H9 (cell line): ENCODE data around the gene FFAR4. TPM values are rescaled to one million over a fixed set of nuclear protein-coding genes. Genes with fewer than 3 reads are reported as not detected.

Source experiments
- DNase-seq: peaks from one replicate; pipeline ENCODE4 v3.0.0-alpha.2; 2017
- H2AFZ ChIP-seq: one replicate; pipeline ENCODE4 v1.6.1; 2013; ENCODE audit warnings: mild to moderate bottlenecking, low read length, control low read depth, moderate library complexity
- H2AK5ac ChIP-seq: 2 replicates; pipeline ENCODE4 v1.6.1; 2013; ENCODE audit warnings: low read length, control low read depth, mixed read lengths; ENCODE audit not compliant: insufficient read length
- H2BK120ac ChIP-seq: one replicate; pipeline ENCODE4 v1.6.1; 2013; ENCODE audit warnings: low read depth, mild to moderate bottlenecking, low read length, control low read depth, inconsistent platforms; ENCODE audit not compliant: poor library complexity, severe bottlenecking
- H2BK12ac ChIP-seq: 2 replicates; pipeline ENCODE4 v1.6.1; 2013; ENCODE audit warnings: low read length, control low read depth, mixed read lengths, low read depth; ENCODE audit not compliant: insufficient read length
- H2BK15ac ChIP-seq: 2 replicates; pipeline ENCODE4 v1.6.1; 2013; ENCODE audit warnings: low read depth, low read length, control low read depth
- H2BK20ac ChIP-seq: one replicate; pipeline ENCODE4 v1.6.1; 2013; ENCODE audit warnings: low read depth, mild to moderate bottlenecking, low read length, control low read depth, inconsistent platforms; ENCODE audit not compliant: poor library complexity, severe bottlenecking
- H2BK5ac ChIP-seq: 2 replicates; pipeline ENCODE4 v1.6.1; 2013; ENCODE audit warnings: low read length, control low read depth, mixed read lengths; ENCODE audit not compliant: insufficient read length
- H3K14ac ChIP-seq: 2 replicates; pipeline ENCODE4 v1.6.1; 2013; ENCODE audit warnings: low read length, control low read depth; ENCODE audit not compliant: insufficient read depth
- H3K18ac ChIP-seq: 2 replicates; pipeline ENCODE4 v1.6.1; 2013; ENCODE audit warnings: low read depth, mild to moderate bottlenecking, mixed read lengths, low read length, control low read depth; ENCODE audit not compliant: insufficient read length
- H3K23ac ChIP-seq: 2 replicates; pipeline ENCODE4 v1.6.1; 2013; ENCODE audit warnings: low read length, control low read depth, mixed read lengths, low read depth; ENCODE audit not compliant: insufficient read length
- H3K23me2 ChIP-seq: 2 replicates; pipeline ENCODE4 v1.6.1; 2013; ENCODE audit warnings: low read depth, mild to moderate bottlenecking, mixed read lengths, low read length, control low read depth; ENCODE audit not compliant: insufficient read length, poor library complexity, severe bottlenecking
- H3K27ac ChIP-seq: 2 replicates; pipeline ENCODE4 v1.5.1; 2013; ENCODE audit warnings: low read length, control low read depth, mixed read lengths, low read depth; ENCODE audit not compliant: insufficient read length
- H3K27me3 ChIP-seq: 2 replicates; pipeline ENCODE4 v1.6.1; 2013; ENCODE audit warnings: low read length, control low read depth, inconsistent platforms; ENCODE audit not compliant: insufficient read depth
- H3K4ac ChIP-seq: 2 replicates; pipeline ENCODE4 v1.6.1; 2013; ENCODE audit warnings: low read depth, mild to moderate bottlenecking, control low read depth, inconsistent platforms, low read length, moderate library complexity
- H3K4me1 ChIP-seq: 2 replicates; pipeline ENCODE4 v1.6.1; 2013; ENCODE audit warnings: low read length, control low read depth, inconsistent platforms; ENCODE audit not compliant: insufficient read depth
- H3K4me2 ChIP-seq: 2 replicates; pipeline ENCODE4 v1.6.1; 2013; ENCODE audit warnings: low read length, control low read depth, mixed read lengths; ENCODE audit not compliant: insufficient read length, insufficient read depth
- H3K56ac ChIP-seq: 2 replicates; pipeline ENCODE4 v1.6.1; 2013; ENCODE audit warnings: low read depth, mild to moderate bottlenecking, mixed read lengths, low read length, control low read depth; ENCODE audit not compliant: insufficient read length
- H3K79me1 ChIP-seq: 2 replicates; pipeline ENCODE4 v1.6.1; 2013; ENCODE audit warnings: low read depth, mild to moderate bottlenecking, moderate library complexity, low read length, control low read depth, inconsistent platforms; ENCODE audit not compliant: insufficient read depth, poor library complexity, severe bottlenecking
- H3K79me2 ChIP-seq: 2 replicates; pipeline ENCODE4 v1.6.1; 2013; ENCODE audit warnings: low read length, control low read depth, inconsistent platforms; ENCODE audit not compliant: insufficient read depth
- H3K9ac ChIP-seq: 2 replicates; pipeline ENCODE4 v1.6.1; 2013; ENCODE audit warnings: low read length, control low read depth, mixed read lengths; ENCODE audit not compliant: insufficient read length; ENCODE audit errors: extremely low read depth
- H3K9me3 ChIP-seq: one replicate; pipeline ENCODE4 v1.6.1; 2013; ENCODE audit warnings: low read depth, low read length, inconsistent platforms; ENCODE audit not compliant: control insufficient read depth
- H3T11ph ChIP-seq: one replicate; pipeline ENCODE4 v1.6.1; 2013; ENCODE audit warnings: mild to moderate bottlenecking, low read length, control low read depth, inconsistent platforms
- H4K20me1 ChIP-seq: one replicate; pipeline ENCODE4 v1.6.1; 2013; ENCODE audit not compliant: control insufficient read depth, insufficient read length, insufficient read depth
- H4K5ac ChIP-seq: 2 replicates; pipeline ENCODE4 v1.6.1; 2013; ENCODE audit warnings: low read depth, mild to moderate bottlenecking, mixed read lengths, low read length, control low read depth; ENCODE audit not compliant: insufficient read length
- H4K8ac ChIP-seq: replicated peaks from 2 replicates; pipeline ENCODE4 v1.6.1; 2013; ENCODE audit warnings: low read length, control low read depth, mixed read lengths, low read depth; ENCODE audit not compliant: insufficient read length
- H4K91ac ChIP-seq: 2 replicates; pipeline ENCODE4 v1.6.1; 2013; ENCODE audit warnings: low read depth, mild to moderate bottlenecking, moderate library complexity, mixed read lengths, low read length, control low read depth; ENCODE audit not compliant: insufficient read length
- H3K27ac Mint-ChIP-seq, 3 experiments: 2 replicates in 2 of 3; 3 replicates in 1 of 3; pipeline ENCODE4 v1.8.0; 2020 to 2021; ENCODE audit warnings: mixed read lengths in 3 of 3, mild to moderate bottlenecking in 1 of 3, moderate library complexity in 1 of 3
- H3K27me3 Mint-ChIP-seq: 2 replicates; pipeline ENCODE4 v1.8.0; 2021; ENCODE audit warnings: low read depth, mild to moderate bottlenecking, moderate library complexity, mixed read lengths
- H3K36me3 Mint-ChIP-seq, 3 experiments: 2 replicates in 2 of 3; 3 replicates in 1 of 3; pipeline ENCODE4 v1.8.0; 2020 to 2021; ENCODE audit warnings: low read depth in 3 of 3, mixed read lengths in 3 of 3; ENCODE audit not compliant: insufficient read depth in 1 of 3
- H3K4me1 Mint-ChIP-seq, 2 experiments: 2 replicates each; pipeline ENCODE4 v1.8.0; 2020; ENCODE audit warnings: mixed read lengths in 2 of 2
- H3K4me3 Mint-ChIP-seq, 2 experiments: 2 replicates in 1 of 2; 3 replicates in 1 of 2; pipeline ENCODE4 v1.8.0; 2020 to 2021; ENCODE audit warnings: mild to moderate bottlenecking in 2 of 2, mixed read lengths in 2 of 2, moderate library complexity in 1 of 2
- H3K9me3 Mint-ChIP-seq, 2 experiments: 2 replicates in 1 of 2; 3 replicates in 1 of 2; pipeline ENCODE4 v1.8.0; 2020; ENCODE audit warnings: mild to moderate bottlenecking in 2 of 2, mixed read lengths in 2 of 2, moderate library complexity in 1 of 2
- WGBS: extraction: QIAGEN DNeasy Blood & Tissue Kit; methylation state at CpG from one replicate; pipeline ENCODE4 v1.1.7; 2013; ENCODE audit warnings: missing lambda C conversion rate, low lambda C conversion rate, mixed read lengths; ENCODE audit not compliant: insufficient read length; ENCODE audit errors: extremely low coverage; 5-methylcytosine and 5-hydroxymethylcytosine counted together
- total RNA-seq: library from RNA; stranded (reverse); gene quantifications from 2 replicates; pipeline ENCODE4 v1.2.1, GENCODE V29; 2021
- TF ChIP-seq, protein P1 (sequence below): fragments of 200-600 bp; sonication (generic); conservative IDR thresholded peaks from 3 replicates; pipeline ENCODE4 v1.8.0; 2021; ENCODE audit warnings: antibody characterized with exemption, mild to moderate bottlenecking

Gene FFAR4
- total RNA-seq, 1 experiment from 2014 or later: not detected

DNA sequence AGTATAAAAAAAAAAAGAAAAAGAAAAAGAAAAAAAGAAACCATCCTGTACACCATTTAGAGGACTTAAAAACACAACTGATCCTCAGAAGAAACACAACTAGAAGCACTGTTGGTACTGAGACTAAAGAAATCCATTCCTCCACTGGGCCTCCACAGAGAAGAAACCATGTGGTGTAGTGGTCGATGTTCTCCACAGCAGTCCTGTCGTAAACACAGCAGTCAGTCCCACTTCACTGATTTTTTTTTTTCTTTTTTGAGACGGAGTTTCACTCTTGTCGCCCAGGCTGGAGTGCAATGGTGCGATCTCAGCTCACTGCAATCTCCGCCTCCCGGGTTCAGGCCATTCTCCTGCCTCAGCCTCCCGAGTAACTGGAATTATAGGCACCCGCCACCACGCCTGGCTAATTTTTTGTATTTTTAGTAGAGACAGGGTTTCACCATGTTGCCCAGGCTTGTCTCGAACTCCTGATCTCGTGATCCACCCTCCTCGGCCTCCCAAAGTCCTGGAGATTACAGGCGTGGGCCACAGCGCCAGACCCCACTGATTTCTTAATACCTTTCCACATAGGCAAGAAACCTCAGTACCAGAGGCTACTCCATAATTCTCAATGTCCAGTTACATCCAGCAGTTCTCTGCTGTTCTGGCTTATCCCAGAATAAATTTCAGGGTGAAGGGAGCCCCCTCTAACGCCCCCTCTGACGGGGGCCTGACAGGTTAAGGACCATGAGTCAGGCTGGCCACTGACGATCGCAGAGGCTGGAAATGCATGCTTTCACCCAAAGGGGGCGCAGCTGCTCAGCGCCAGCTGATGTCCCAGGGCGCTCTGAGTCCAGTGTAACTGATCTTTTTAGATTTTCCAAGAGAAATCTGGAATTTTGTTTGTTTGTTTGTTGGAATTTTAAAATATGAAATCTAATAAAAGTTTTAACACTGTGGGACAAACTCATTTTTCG lies 24.8 kb upstream of the FFAR4 start:
- no peak overlapping the region for H4K91ac ChIP-seq
- no peak overlapping the region for H4K8ac ChIP-seq
- H3K36me3 Mint-ChIP-seq: no peaks in the 10 kb centered on the region
- H4K20me1 ChIP-seq: no peaks in the 10 kb centered on the region
- H3K9ac ChIP-seq: no peak overlapping the region
- peak overlapping the region in 1 of 2 experiments; percentile 28; a peak in 2 of 5 replicates for H3K4me3 Mint-ChIP-seq
- H3K27me3 Mint-ChIP-seq: peaks cover 61% of the 10 kb centered on the region
- H3K27ac ChIP-seq: no peak overlapping the region
- H3K27me3 ChIP-seq: no peaks in the 10 kb centered on the region
- H3K18ac ChIP-seq: no peak overlapping the region
- H3K79me1 ChIP-seq: no peaks in the 10 kb centered on the region
- no peak overlapping the region for H2BK12ac ChIP-seq
- H3K27ac Mint-ChIP-seq: no peak overlapping the region
- no peaks in the 10 kb centered on the region for H3K9me3 Mint-ChIP-seq
- peaks cover 3 to 5% of the 10 kb centered on the region in 2 experiments; a peak in 2 of 4 replicates for H3K4me1 Mint-ChIP-seq
- H3K79me2 ChIP-seq: no peaks in the 10 kb centered on the region; the same call in 1 of the 2 replicates
- no peak overlapping the region for H2BK5ac ChIP-seq
- no peak overlapping the region for H3K23ac ChIP-seq
- H3K4me1 ChIP-seq: no peaks in the 10 kb centered on the region
- no peak overlapping the region for H2AFZ ChIP-seq
- no peak overlapping the region for H3K4ac ChIP-seq
- H3K23me2 ChIP-seq: no peaks in the 10 kb centered on the region
- no peak overlapping the region for H3K56ac ChIP-seq
- peak; percentile 66 for DNase-seq
- no peak overlapping the region for H2AK5ac ChIP-seq
- no peak overlapping the region for H3T11ph ChIP-seq
- H3K4me2 ChIP-seq: peak overlapping the region; percentile 13
- WGBS: no CpG with 5 or more reads among the region's 23 CpGs
- no peaks in the 10 kb centered on the region for H3K9me3 ChIP-seq
- H2BK15ac ChIP-seq: no peak overlapping the region
- H4K5ac ChIP-seq: no peak overlapping the region
- H2BK20ac ChIP-seq: no peak overlapping the region
- H2BK120ac ChIP-seq: no peak overlapping the region
- no peak overlapping the region for H3K14ac ChIP-seq
- TF ChIP-seq, protein P1, sequence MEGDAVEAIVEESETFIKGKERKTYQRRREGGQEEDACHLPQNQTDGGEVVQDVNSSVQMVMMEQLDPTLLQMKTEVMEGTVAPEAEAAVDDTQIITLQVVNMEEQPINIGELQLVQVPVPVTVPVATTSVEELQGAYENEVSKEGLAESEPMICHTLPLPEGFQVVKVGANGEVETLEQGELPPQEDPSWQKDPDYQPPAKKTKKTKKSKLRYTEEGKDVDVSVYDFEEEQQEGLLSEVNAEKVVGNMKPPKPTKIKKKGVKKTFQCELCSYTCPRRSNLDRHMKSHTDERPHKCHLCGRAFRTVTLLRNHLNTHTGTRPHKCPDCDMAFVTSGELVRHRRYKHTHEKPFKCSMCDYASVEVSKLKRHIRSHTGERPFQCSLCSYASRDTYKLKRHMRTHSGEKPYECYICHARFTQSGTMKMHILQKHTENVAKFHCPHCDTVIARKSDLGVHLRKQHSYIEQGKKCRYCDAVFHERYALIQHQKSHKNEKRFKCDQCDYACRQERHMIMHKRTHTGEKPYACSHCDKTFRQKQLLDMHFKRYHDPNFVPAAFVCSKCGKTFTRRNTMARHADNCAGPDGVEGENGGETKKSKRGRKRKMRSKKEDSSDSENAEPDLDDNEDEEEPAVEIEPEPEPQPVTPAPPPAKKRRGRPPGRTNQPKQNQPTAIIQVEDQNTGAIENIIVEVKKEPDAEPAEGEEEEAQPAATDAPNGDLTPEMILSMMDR: peak; percentile 98
